ENCODE results near the gene ATP8B1.

DNA sequence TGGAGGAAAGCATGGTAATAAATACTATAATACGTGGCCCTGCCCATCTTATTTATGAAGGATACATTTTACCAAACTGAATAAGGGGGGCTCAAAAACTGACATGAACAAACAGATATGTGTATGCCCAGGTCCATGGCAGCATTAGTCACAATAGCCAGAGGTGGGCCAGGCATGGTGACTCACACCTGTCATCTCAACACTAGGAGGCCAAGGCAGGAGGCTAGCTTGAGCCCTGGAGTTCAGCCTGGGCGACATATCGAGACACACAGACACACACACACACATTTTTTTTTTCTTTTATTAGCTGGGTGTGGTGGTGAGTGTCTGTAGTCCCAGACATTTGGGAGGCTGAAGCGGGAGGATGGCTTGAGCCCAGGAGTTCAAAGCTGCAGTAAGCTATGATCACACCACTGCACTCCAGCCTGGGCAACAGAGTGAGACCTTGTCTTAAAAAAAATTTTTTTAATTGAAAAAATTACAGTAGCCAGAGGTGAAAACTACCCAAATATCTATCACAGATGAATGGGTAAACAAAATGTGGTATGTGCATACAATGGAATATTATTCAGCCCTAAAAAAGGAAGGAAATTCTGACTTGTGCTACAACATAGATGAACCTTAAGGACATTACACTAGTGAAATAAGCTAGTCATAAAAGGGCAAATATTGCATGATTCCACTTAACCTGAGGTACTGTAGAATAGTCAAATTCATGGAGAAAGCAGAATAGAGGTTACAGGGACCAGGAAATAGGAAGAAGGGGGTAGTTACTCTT lies 8.0 kb downstream of the ATP8B1 start:
- TF ChIP-seq TAF1 (IDR thresholded peaks at IDR 0.05; ENCODE audit: low read depth) (no peak), TEAD4 (IDR thresholded peaks at IDR 0.05) (no peak), EGR1 (IDR thresholded peaks at IDR 0.05) (no peak), CREB1 (IDR thresholded peaks at IDR 0.05; ENCODE audit: low read depth) (no peak), EP300 (IDR thresholded peaks at IDR 0.05; ENCODE audit: borderline replicate concordance) (no peak), RAD21 (IDR thresholded peaks at IDR 0.05; ENCODE audit: low read depth) (no peak), ZBTB7A (IDR thresholded peaks at IDR 0.05; ENCODE audit: low read depth) (no peak), FOXM1 (IDR thresholded peaks at IDR 0.05; ENCODE audit: borderline replicate concordance, low read depth) (no peak)
- TF ChIP-seq, protein P1, sequence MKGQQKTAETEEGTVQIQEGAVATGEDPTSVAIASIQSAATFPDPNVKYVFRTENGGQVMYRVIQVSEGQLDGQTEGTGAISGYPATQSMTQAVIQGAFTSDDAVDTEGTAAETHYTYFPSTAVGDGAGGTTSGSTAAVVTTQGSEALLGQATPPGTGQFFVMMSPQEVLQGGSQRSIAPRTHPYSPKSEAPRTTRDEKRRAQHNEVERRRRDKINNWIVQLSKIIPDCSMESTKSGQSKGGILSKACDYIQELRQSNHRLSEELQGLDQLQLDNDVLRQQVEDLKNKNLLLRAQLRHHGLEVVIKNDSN (IDR thresholded peaks at IDR 0.05): no peak
- TF ChIP-seq, protein P2, sequence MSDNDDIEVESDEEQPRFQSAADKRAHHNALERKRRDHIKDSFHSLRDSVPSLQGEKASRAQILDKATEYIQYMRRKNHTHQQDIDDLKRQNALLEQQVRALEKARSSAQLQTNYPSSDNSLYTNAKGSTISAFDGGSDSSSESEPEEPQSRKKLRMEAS (IDR thresholded peaks at IDR 0.05): no peak
- TF ChIP-seq, protein P3, sequence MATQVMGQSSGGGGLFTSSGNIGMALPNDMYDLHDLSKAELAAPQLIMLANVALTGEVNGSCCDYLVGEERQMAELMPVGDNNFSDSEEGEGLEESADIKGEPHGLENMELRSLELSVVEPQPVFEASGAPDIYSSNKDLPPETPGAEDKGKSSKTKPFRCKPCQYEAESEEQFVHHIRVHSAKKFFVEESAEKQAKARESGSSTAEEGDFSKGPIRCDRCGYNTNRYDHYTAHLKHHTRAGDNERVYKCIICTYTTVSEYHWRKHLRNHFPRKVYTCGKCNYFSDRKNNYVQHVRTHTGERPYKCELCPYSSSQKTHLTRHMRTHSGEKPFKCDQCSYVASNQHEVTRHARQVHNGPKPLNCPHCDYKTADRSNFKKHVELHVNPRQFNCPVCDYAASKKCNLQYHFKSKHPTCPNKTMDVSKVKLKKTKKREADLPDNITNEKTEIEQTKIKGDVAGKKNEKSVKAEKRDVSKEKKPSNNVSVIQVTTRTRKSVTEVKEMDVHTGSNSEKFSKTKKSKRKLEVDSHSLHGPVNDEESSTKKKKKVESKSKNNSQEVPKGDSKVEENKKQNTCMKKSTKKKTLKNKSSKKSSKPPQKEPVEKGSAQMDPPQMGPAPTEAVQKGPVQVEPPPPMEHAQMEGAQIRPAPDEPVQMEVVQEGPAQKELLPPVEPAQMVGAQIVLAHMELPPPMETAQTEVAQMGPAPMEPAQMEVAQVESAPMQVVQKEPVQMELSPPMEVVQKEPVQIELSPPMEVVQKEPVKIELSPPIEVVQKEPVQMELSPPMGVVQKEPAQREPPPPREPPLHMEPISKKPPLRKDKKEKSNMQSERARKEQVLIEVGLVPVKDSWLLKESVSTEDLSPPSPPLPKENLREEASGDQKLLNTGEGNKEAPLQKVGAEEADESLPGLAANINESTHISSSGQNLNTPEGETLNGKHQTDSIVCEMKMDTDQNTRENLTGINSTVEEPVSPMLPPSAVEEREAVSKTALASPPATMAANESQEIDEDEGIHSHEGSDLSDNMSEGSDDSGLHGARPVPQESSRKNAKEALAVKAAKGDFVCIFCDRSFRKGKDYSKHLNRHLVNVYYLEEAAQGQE (IDR thresholded peaks at IDR 0.05; ENCODE audit: low read depth): no peak

Data from Ishikawa (cell line).